ENCODE measurements around the gene EBF3.

Gene EBF3

GRCh38 chr10:129864082-129864481, 100.0 kb downstream of the EBF3 start:
- TF ChIP-seq CTCF (IDR thresholded peaks at IDR 0.05; ENCODE audit: low read depth, low read length): no peak
- H3K4me3 ChIP-seq (ENCODE audit: low read depth, low read length): no peak overlapping the region
- DNase-seq (ENCODE audit: low read depth, low spot score): no peak
- in situ Hi-C loops (cut with HindIII; ENCODE audit: low sequenced_read_pairs): no loop called here

- in situ Hi-C loops (cut with HindIII; ENCODE audit: low sequenced_read_pairs): no loop called here
- DNase-seq (ENCODE audit: low read depth, low spot score): no peak
- H3K4me3 ChIP-seq (ENCODE audit: low read depth, low read length): no peak overlapping the region
- no peak for TF ChIP-seq CTCF (IDR thresholded peaks at IDR 0.05; ENCODE audit: low read depth, low read length)
These were observed 100.8 kb downstream of the EBF3 start for GRCh38 chr10:129863201-129863663.

GRCh38 chr10:129861776-129862531, 102.1 kb downstream of the EBF3 start:
- no peak overlapping the region for H3K4me3 ChIP-seq (ENCODE audit: low read depth, low read length)
- in situ Hi-C loops (cut with HindIII; ENCODE audit: low sequenced_read_pairs): no loop called here
- no peak for DNase-seq (ENCODE audit: low read depth, low spot score)
- no peak for TF ChIP-seq CTCF (IDR thresholded peaks at IDR 0.05; ENCODE audit: low read depth, low read length)

GRCh38 chr10:129860396-129860795, 103.7 kb downstream of the EBF3 start:
- H3K4me3 ChIP-seq (ENCODE audit: low read depth, low read length): no peak overlapping the region
- in situ Hi-C loops (cut with HindIII; ENCODE audit: low sequenced_read_pairs): no loop called here
- DNase-seq (ENCODE audit: low read depth, low spot score): no peak
- no peak for TF ChIP-seq CTCF (IDR thresholded peaks at IDR 0.05; ENCODE audit: low read depth, low read length)

GRCh38 chr10:129859536-129859935, 104.5 kb downstream of the EBF3 start:
- no peak overlapping the region for H3K4me3 ChIP-seq (ENCODE audit: low read depth, low read length)
- no peak for DNase-seq (ENCODE audit: low read depth, low spot score)
- in situ Hi-C loops (cut with HindIII; ENCODE audit: low sequenced_read_pairs): no loop called here
- no peak for TF ChIP-seq CTCF (IDR thresholded peaks at IDR 0.05; ENCODE audit: low read depth, low read length)

- H3K4me3 ChIP-seq (ENCODE audit: low read depth, low read length): no peak overlapping the region
- in situ Hi-C loops (cut with HindIII; ENCODE audit: low sequenced_read_pairs): no loop called here
- no peak for TF ChIP-seq CTCF (IDR thresholded peaks at IDR 0.05; ENCODE audit: low read depth, low read length)
- DNase-seq (ENCODE audit: low read depth, low spot score): no peak
These were observed 106.7 kb downstream of the EBF3 start for GRCh38 chr10:129857242-129857960.

Data from astrocyte of the spinal cord (primary cell).